Gastrocnemius medialis (tissue), 4 donors: ENCODE measurements around the gene RADIL. TPM values are rescaled to one million over a fixed set of nuclear protein-coding genes. Genes with fewer than 3 reads are reported as not detected.
A peak's percentile ranks its signal among the peaks of the same experiment; 100 is the strongest.

ENCODE experiments used
- ATAC-seq, 2 donors: fragments of 150-250 bp; one replicate each; pipeline ENCODE4 v1.9.1; 2016
- DNase-seq, 2 donors: peaks; one replicate each; pipeline ENCODE4 v3.0.0-alpha.2; 2019
- H3K27ac ChIP-seq, 4 donors: fragments of 200-600 bp; sonication (generic); 1 replicate in 1 of 4; 2 replicates in 3 of 4; pipeline ENCODE4 v1.5.1; 2016 to 2018; ENCODE audit warnings: mild to moderate bottlenecking in 2 of 4, moderate library complexity in 1 of 4
- H3K27me3 ChIP-seq, 3 donors: fragments of 200-600 bp; sonication (generic) in 2 of 3; 1 replicate in 1 of 3; 2 replicates in 2 of 3; pipeline versions ENCODE4 v1.5.1 to v1.6.0; 2016 to 2019; ENCODE audit warnings: mild to moderate bottlenecking in 1 of 3, moderate library complexity in 1 of 3
- H3K36me3 ChIP-seq, 2 donors: fragments of 200-600 bp; sonication (generic) in 1 of 2; one replicate each; pipeline ENCODE4 v1.5.1; 2017 to 2018
- H3K4me1 ChIP-seq, 2 donors: fragments of 200-600 bp; sonication (generic) in 1 of 2; one replicate each; pipeline ENCODE4 v1.5.1; 2016 to 2017; ENCODE audit warnings: mild to moderate bottlenecking in 2 of 2
- H3K4me3 ChIP-seq, 4 donors: fragments of 200-600 bp; sonication (generic) in 3 of 4; 1 replicate in 1 of 4; 2 replicates in 3 of 4; pipeline ENCODE4 v1.5.1; 2016 to 2019; ENCODE audit warnings: mild to moderate bottlenecking in 2 of 4
- H3K9me3 ChIP-seq, 3 donors: fragments of 200-600 bp; sonication (generic) in 2 of 3; 1 replicate in 1 of 3; 2 replicates in 2 of 3; pipeline ENCODE4 v1.5.1; 2016 to 2019
- POLR2A ChIP-seq, 2 donors: fragments of 450-650 bp; IDR thresholded peaks; one replicate each; pipeline ENCODE4 v1.6.1; 2017; ENCODE audit warnings: antibody characterized with exemption in 2 of 2, mild to moderate bottlenecking in 2 of 2, moderate library complexity in 2 of 2
- in situ Hi-C, 4 donors: fragments of 200-750 bp; cut with MboI; loops; one replicate each; pipeline versions ENCODE4 v1.15.0 to v1.8.0; 2017; ENCODE audit warnings: low sequenced_read_pairs in 4 of 4
- intact Hi-C: fragments of 100-400 bp; cut with DNase I; formaldehyde crosslinking; loops from one replicate; pipeline ENCODE4 v1.15.1; 2023; ENCODE audit warnings: low total_unique reads
- total RNA-seq, 4 donors: library from RNA; depleted of rRNA; stranded (reverse); fragments of >200 nt; gene quantifications; one replicate each; pipeline versions ENCODE4 v1.1.0 to v1.2.3, GENCODE V29; 2016
- TF ChIP-seq, protein P1 (sequence below), 5 experiments: fragments of 450-650 bp in 3 of 5; fragments of 200-600 bp in 2 of 5; sonication (generic) in 2 of 5; IDR thresholded peaks in 4 of 5; conservative IDR thresholded peaks in 1 of 5; 1 replicate in 4 of 5; 2 replicates in 1 of 5; pipeline ENCODE4 v1.5.1; 2016 to 2019; ENCODE audit warnings: antibody characterized with exemption in 5 of 5, mild to moderate bottlenecking in 3 of 5, moderate library complexity in 3 of 5

The RADIL gene
- total RNA-seq, 4 donors from 2014 or later, result 2.1 to 12.1 (median 5.0) TPM

DNA sequence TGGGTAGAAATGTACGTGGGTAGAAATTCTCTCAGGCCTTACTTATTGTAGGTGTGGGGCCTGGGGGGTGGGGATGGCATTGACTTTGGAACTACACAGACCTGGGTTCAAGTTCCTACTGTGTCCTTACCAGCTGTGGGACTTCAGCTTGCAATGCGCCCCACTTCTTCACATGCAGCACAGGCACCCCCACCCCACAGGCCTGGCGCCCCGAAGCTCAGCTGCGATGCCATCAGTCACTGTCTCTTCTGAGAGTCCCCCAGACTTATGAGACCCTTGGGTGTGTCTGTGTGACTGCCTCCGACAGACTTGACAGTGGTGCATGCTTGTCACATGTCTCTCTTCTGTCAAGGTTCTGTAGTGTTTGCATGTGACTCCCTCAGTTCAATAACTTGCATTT lies 111.2 kb downstream of the RADIL start:
- no peaks in the 10 kb centered on the region for H3K9me3 ChIP-seq
- H3K4me3 ChIP-seq, result no peak overlapping the region
- TF ChIP-seq, protein P1, sequence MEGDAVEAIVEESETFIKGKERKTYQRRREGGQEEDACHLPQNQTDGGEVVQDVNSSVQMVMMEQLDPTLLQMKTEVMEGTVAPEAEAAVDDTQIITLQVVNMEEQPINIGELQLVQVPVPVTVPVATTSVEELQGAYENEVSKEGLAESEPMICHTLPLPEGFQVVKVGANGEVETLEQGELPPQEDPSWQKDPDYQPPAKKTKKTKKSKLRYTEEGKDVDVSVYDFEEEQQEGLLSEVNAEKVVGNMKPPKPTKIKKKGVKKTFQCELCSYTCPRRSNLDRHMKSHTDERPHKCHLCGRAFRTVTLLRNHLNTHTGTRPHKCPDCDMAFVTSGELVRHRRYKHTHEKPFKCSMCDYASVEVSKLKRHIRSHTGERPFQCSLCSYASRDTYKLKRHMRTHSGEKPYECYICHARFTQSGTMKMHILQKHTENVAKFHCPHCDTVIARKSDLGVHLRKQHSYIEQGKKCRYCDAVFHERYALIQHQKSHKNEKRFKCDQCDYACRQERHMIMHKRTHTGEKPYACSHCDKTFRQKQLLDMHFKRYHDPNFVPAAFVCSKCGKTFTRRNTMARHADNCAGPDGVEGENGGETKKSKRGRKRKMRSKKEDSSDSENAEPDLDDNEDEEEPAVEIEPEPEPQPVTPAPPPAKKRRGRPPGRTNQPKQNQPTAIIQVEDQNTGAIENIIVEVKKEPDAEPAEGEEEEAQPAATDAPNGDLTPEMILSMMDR (IDR thresholded peaks at IDR 0.05 in 4 of 5, conservative IDR thresholded peaks at IDR 0.05 in 1 of 5), result no peak
- no peak for TF ChIP-seq POLR2A (IDR thresholded peaks at IDR 0.05)
- H3K27me3 ChIP-seq, result no peaks in the 10 kb centered on the region
- ATAC-seq, result no peak
- peaks cover 0 to 5% of the 10 kb centered on the region in 2 donors for H3K36me3 ChIP-seq
- intact Hi-C loops (no loop called here), in situ Hi-C loops (loop anchor here in 2 of 4 donors (25.0 kb wide), 1 partner anchor 135 kb away; no protein-coding TSS in a partner anchor)
- H3K4me1 ChIP-seq, result peaks cover 22 to 40% of the 10 kb centered on the region in 2 donors
- DNase-seq, result no peak
- no peak overlapping the region for H3K27ac ChIP-seq

DNA sequence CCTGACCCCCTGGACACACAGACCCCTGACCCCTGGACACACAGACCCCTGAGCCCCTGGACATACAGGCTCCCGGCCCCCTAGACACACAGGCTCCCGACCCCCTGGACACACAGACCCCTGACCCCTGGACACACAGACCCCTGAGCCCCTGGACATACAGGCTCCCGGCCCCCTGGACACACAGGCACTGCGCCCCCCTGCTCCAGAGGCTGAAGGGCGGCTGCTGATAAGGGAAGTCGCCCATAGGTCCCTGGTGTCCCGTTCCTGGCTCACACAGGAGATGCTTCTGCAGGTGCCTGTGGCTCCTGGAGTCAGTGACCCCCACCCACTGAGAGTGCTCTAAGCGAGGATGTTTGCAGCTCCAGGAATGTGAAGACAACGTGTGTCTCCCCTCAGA lies 111.8 kb downstream of the RADIL start:
- H3K4me3 ChIP-seq, result no peak overlapping the region
- peaks cover 19 to 37% of the 10 kb centered on the region in 2 donors for H3K4me1 ChIP-seq
- in situ Hi-C loops, result loop anchor here in 2 of 4 donors (25.0 kb wide), 1 partner anchor 134 kb away; no protein-coding TSS in a partner anchor
- TF ChIP-seq, protein P1 (IDR thresholded peaks at IDR 0.05 in 4 of 5, conservative IDR thresholded peaks at IDR 0.05 in 1 of 5), result no peak
- TF ChIP-seq POLR2A (IDR thresholded peaks at IDR 0.05), result no peak
- ATAC-seq (no peak), DNase-seq (no peak)
- peaks cover 0 to 8% of the 10 kb centered on the region in 2 donors for H3K36me3 ChIP-seq
- H3K27me3 ChIP-seq, result no peaks in the 10 kb centered on the region
- no peaks in the 10 kb centered on the region for H3K9me3 ChIP-seq
- intact Hi-C loops, result no loop called here
- H3K27ac ChIP-seq, result no peak overlapping the region

DNA sequence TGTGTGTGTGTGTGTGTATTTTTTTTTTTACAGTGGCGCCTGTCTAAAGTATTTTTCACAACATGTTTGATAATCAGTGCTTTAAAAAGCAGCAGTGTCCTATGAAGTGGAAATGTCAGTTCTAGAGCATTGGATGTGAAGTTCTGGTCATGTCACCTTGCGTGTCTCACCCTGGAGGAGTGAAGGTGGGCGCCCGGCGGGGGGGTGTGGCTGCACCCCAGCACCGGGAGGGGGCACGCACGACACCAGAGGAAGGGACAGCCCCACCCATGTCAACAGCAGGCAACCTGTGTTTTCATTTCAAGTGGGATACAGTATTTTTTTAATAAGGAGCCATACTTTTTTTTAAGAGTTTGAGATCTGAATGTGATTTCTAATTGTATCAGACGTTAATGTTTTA lies 112.6 kb downstream of the RADIL start:
- intact Hi-C loops (no loop called here), in situ Hi-C loops (loop anchor here in 2 of 4 donors (25.0 kb wide), 1 partner anchor 134 kb away; no protein-coding TSS in a partner anchor)
- H3K4me1 ChIP-seq, result peaks cover 12 to 29% of the 10 kb centered on the region in 2 donors
- TF ChIP-seq, protein P1 (IDR thresholded peaks at IDR 0.05 in 4 of 5, conservative IDR thresholded peaks at IDR 0.05 in 1 of 5), result no peak
- no peaks in the 10 kb centered on the region for H3K9me3 ChIP-seq
- no peak overlapping the region for H3K27ac ChIP-seq
- no peak for DNase-seq
- no peak for ATAC-seq
- H3K27me3 ChIP-seq, result no peaks in the 10 kb centered on the region
- H3K36me3 ChIP-seq, result peaks cover 0 to 8% of the 10 kb centered on the region in 2 donors
- H3K4me3 ChIP-seq, result no peak overlapping the region

DNA sequence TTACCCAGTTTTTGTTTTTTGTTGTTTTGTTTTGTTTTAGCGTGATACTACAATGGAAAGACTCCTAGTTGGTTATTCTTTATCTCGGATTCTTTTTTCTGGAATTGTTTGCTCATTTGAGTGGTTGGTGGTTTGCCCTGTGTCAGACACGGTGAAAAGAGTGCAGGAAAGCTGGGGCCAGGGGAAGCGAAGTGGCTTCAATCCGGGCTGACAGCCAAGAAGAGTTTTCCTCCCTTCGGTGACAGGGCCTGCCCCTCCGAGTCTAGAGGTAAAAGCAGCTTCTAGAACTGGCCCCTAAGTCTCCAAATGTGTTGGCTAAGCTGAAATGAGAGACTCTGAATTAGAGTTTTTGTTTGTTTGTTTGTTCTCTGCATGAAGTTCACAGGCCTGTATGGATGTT lies 113.8 kb downstream of the RADIL start:
- intact Hi-C loops, result no loop called here
- no peak for TF ChIP-seq POLR2A (IDR thresholded peaks at IDR 0.05)
- TF ChIP-seq, protein P1 (IDR thresholded peaks at IDR 0.05 in 4 of 5, conservative IDR thresholded peaks at IDR 0.05 in 1 of 5), result no peak
- peak overlapping the region; percentile 55 to 71 (median 64) for H3K27ac ChIP-seq
- no peak overlapping the region for H3K4me3 ChIP-seq
- peaks cover 12 to 27% of the 10 kb centered on the region in 2 donors for H3K4me1 ChIP-seq
- in situ Hi-C loops, result loop anchor here in 2 of 4 donors (25.0 kb wide), 1 partner anchor 132 kb away; no protein-coding TSS in a partner anchor
- no peaks in the 10 kb centered on the region for H3K27me3 ChIP-seq
- no peak for DNase-seq
- no peak for ATAC-seq
- peaks cover 0 to 8% of the 10 kb centered on the region in 2 donors for H3K36me3 ChIP-seq
- H3K9me3 ChIP-seq, result no peaks in the 10 kb centered on the region
